ENCODE results near the gene CEP120.

CEP120 gene

DNA sequence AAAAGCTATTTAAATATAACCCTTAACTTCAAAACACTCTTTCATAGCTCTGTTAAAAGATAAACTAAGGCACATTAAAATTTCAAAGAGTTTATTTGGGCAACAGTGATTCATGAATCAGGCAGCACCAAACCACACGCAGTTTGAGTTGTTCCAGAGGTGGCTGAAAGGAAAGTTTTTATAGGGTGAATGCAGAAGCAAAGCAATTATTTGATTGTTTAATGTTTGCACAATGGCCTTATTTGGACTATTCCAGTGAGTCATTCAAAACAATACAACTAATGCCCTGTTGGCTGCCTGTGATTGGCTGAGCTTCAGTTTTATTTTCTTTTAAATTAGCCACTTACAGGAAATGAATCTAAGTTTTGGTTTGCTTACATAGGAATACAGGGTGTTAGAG lies 125.3 kb downstream of the CEP120 start:
- DNase-seq: no peak

DNA sequence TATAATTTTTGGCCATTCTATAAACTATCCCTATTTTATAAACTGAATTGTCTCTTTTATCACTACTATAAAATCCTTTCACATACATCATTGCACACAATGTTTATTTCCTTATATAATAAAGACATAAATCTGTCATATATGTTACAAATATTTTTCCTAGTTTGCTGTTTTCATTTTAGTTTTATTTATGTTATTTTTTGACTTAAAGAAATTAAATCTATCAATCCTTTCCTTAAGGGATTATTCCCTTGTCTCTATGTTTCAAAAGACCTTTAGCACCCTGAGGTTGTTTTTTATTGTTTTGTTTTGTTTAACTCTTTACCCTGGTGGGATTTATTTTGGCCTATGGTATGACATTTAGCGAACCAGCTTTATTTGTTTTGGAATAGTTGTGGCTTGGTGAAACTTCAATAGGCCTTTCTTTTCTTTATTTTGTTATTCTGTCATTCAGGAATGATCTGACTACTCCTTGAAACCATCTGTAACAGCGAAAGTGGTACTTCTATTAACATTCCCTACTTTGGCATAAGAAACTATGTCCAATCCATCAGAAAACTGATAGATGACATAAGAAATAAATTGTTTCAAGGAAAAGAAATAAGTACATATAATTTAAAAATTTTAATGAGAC lies 125.9 kb downstream of the CEP120 start:
- no peak for DNase-seq

Measured in GOT3 (cell line).